ENCODE data around the gene NANP. TPM values are rescaled to one million over a fixed set of nuclear protein-coding genes. Genes with fewer than 3 reads are reported as not detected.

Gene NANP
- total RNA-seq, 3 donors from 2014 or later = 2.5 to 4.9 (median 2.6) TPM

DNA sequence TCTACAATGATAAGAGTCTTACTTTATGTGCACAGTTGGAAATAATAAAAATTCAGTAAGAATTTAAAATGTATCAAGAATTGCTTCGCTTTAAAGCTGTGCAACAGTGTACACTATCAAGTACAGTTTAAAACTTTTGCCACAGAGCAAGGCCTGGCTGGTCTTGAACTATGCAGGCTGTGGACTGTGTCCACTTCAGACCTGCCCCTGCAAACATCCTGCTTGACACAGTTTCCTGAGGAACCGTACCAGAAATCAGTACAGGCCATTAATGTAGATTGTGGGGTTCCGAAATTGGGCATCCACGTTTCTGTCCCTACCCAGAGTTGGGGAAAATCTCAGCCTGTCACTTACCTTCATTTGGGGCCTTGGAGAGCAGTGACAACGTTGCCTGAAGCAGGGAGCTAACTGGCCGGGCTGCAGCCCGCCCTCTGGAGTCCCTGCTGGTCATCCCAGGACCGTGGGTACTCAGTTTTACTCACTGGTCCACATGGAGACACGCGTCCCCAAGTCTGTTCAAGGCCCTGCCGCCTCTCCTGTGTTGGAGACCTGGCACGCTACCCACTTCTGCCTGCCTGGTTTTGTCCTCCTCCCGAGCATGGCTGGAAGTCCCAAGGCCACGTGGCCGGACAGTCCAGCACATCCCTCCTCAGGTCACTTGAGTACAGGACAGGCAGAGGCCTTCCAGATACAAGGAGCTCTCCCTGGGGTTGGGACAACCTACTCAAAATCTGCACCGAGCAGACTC is 46.9 kb downstream of the NANP start:
- DNase-seq (no peak), ATAC-seq (no peak)
- H3K4me3 ChIP-seq = no peak overlapping the region
- intact Hi-C loops (cut with DNase I, micrococcal nuclease) = no loop called here
- H3K36me3 ChIP-seq (ENCODE audit: low read depth) = no peaks in the 10 kb centered on the region
- H3K9me3 ChIP-seq = no peaks in the 10 kb centered on the region
- H3K4me1 ChIP-seq (ENCODE audit: low read depth) = no peaks in the 10 kb centered on the region
- TF ChIP-seq, protein P1, sequence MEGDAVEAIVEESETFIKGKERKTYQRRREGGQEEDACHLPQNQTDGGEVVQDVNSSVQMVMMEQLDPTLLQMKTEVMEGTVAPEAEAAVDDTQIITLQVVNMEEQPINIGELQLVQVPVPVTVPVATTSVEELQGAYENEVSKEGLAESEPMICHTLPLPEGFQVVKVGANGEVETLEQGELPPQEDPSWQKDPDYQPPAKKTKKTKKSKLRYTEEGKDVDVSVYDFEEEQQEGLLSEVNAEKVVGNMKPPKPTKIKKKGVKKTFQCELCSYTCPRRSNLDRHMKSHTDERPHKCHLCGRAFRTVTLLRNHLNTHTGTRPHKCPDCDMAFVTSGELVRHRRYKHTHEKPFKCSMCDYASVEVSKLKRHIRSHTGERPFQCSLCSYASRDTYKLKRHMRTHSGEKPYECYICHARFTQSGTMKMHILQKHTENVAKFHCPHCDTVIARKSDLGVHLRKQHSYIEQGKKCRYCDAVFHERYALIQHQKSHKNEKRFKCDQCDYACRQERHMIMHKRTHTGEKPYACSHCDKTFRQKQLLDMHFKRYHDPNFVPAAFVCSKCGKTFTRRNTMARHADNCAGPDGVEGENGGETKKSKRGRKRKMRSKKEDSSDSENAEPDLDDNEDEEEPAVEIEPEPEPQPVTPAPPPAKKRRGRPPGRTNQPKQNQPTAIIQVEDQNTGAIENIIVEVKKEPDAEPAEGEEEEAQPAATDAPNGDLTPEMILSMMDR (IDR thresholded peaks at IDR 0.05) = no peak

DNA sequence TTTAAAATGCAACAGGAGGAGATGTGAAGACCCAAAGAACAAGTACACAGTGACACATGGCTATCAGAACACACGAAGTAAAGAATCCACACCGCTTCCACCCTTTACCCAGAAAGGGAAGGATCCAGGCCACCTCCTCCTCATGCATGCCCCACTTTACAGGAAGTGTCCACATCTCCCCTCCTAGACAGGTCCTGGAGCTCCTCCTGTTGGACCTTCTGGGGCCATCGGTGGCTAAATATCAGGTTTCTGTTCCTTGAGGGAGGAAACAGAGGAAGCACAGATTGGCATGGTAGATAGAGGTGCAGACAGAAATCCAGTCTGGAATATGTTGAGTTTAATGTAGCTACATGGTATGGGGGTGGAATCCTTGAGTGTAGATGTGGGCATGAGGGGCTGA is 49.4 kb downstream of the NANP start:
- Histone ChIP-seq H3K9me3 (no peaks in the 10 kb centered on the region), H3K4me3 (no peak overlapping the region), H3K36me3 (ENCODE audit: low read depth) (no peaks in the 10 kb centered on the region), H3K4me1 (ENCODE audit: low read depth) (no peaks in the 10 kb centered on the region)
- ATAC-seq = peak; percentile 42
- TF ChIP-seq, protein P1 (IDR thresholded peaks at IDR 0.05) = no peak
- intact Hi-C loops (cut with DNase I, micrococcal nuclease) = no loop called here
- DNase-seq = no peak

DNA sequence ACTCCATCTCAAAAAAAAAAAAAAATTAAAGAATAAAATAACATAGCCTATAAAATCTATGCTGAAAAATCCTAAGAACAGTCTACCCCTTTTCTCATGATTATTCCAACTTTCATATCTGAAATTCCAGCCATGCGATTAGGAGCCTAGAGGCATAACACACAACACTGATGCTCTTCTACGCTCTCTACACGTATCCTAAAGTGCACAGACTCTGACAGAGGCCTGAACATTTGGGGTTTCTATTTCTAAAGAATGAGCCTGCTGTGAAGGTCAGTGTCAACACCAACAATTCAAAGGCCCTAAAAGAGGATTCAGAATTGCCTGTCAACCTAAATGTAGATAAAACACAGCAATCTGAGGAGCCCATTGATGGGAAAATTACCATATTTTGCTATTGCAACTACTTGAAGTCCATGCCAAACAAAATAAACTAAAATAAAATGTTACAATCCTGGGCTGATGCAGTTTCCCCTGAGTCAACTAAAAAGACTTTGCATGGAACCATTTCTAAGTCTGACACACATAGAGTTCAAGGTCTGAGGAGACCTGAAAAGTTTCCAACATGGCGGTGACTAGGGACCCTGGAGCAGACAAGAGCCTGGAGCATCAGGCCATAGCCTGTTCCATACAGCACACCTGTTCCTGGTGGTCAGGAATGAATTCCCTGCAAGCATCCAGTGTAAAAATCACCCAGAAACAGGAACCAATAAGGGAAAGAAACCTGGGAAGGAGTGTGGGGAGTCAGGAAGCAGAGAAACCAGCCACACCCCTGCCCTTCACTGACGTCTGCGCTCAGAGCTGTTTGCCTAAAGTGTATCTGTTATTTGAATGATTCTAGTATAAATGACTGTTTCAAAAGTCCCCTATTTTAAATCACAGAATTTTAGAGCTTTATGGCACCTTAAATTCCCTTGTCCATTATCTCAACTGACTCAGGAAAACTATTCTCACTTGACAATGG is 50.2 kb downstream of the NANP start:
- TF ChIP-seq, protein P1 (IDR thresholded peaks at IDR 0.05) = no peak
- no peak for ATAC-seq
- Histone ChIP-seq H3K9me3 (no peaks in the 10 kb centered on the region), H3K4me1 (ENCODE audit: low read depth) (no peaks in the 10 kb centered on the region), H3K4me3 (no peak overlapping the region), H3K36me3 (ENCODE audit: low read depth) (no peaks in the 10 kb centered on the region)
- no peak for DNase-seq
- intact Hi-C loops (cut with DNase I, micrococcal nuclease) = no loop called here

DNA sequence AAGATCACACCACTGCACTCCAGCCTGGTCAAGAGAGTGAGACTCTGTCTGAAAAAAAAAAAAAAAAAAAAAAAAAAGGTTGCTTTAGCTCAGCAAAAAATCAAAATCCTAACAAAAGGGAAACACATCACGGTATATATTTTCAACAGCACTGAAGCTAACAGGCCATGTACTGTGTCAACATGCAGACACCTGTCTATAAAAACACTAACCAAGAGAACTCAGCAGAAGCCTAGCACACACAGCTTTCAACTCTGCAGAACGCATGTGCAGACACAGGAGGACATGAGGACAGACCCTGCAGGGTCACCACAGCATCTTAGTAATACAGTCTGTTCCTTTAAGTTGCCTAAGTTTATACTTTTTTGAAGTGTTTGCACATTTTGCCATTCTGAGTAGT is 52.0 kb downstream of the NANP start:
- Histone ChIP-seq H3K9me3 (no peaks in the 10 kb centered on the region), H3K4me1 (ENCODE audit: low read depth) (no peaks in the 10 kb centered on the region), H3K4me3 (no peak overlapping the region), H3K36me3 (ENCODE audit: low read depth) (no peaks in the 10 kb centered on the region)
- TF ChIP-seq, protein P1 (IDR thresholded peaks at IDR 0.05) = no peak
- intact Hi-C loops (cut with DNase I, micrococcal nuclease) = no loop called here
- ATAC-seq (peak; percentile 43), DNase-seq (no peak)

DNA sequence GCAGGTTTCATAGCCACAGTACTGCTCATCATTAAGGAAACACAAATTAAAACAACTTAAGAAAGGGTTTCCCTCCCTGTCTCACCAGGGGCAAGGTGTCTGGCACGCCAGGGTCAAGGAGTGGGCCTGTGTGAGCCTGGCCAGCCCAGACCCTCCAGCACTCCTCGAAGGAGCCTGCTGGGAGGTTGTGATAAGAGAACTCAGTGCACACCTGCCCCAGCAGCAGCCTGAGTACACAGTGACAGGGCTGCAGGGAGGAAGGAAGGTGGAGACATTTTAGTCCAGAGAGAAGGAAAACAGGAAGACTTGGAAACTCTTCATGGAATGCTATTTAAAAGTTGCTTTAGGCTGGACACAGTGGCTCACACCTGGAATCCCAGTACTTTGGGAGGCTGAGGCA is 52.6 kb downstream of the NANP start:
- Histone ChIP-seq H3K4me1 (ENCODE audit: low read depth) (no peaks in the 10 kb centered on the region), H3K9me3 (no peaks in the 10 kb centered on the region), H3K4me3 (no peak overlapping the region), H3K36me3 (ENCODE audit: low read depth) (no peaks in the 10 kb centered on the region)
- peak; percentile 31 for ATAC-seq
- TF ChIP-seq, protein P1 (IDR thresholded peaks at IDR 0.05) = no peak
- intact Hi-C loops (cut with DNase I, micrococcal nuclease) = no loop called here
- no peak for DNase-seq

Measured in mucosa of descending colon (tissue), 3 donors.